H1 (cell line): ENCODE measurements around the gene PPAN. TPM values are rescaled to one million over a fixed set of nuclear protein-coding genes. Genes with fewer than 3 reads are reported as not detected.

ENCODE experiments used
- CTCF ChIA-PET: fragments of 300-600 bp; sonication (Branson Sonifier 250); formaldehyde crosslinking; loops from one replicate; lab custom pipeline; 2021; ENCODE audit not compliant: partially characterized antibody; lab: Charles Lee
- POLR2A ChIA-PET: fragments of 300-600 bp; sonication (Branson Sonifier 250); formaldehyde crosslinking; loops from one replicate; lab custom pipeline; 2021; ENCODE audit warnings: inconsistent platforms; ENCODE audit not compliant: partially characterized antibody; lab: Charles Lee
- DNase-seq, 2 experiments: peaks; one replicate each; pipeline versions ENCODE4 v3.0.0 to v3.0.0-alpha.2; 2010 to 2022; ENCODE audit warnings: low spot score in 2 of 2, low read depth in 1 of 2, mixed read lengths in 1 of 2
- FAIRE-seq: peaks from 2 replicates; lab custom pipeline; 2011; peaks lifted over from hg19 to GRCh38; lab: Jason Lieb, UNC
- H2AFZ ChIP-seq: 2 replicates; pipeline ENCODE4 v1.8.1; 2012; ENCODE audit warnings: low read length, inconsistent platforms
- H2AK5ac ChIP-seq: 2 replicates; pipeline ENCODE4 v1.6.1; 2013; ENCODE audit warnings: low read depth, low read length
- H2BK120ac ChIP-seq: replicated peaks from 2 replicates; pipeline ENCODE3; 2013; ENCODE audit warnings: low read depth, low read length, inconsistent platforms
- H2BK12ac ChIP-seq: 2 replicates; pipeline ENCODE4 v1.6.1; 2013; ENCODE audit warnings: low read depth, low read length
- H2BK15ac ChIP-seq: 2 replicates; pipeline ENCODE4 v1.6.1; 2013; ENCODE audit warnings: low read length
- H2BK20ac ChIP-seq: 2 replicates; pipeline ENCODE4 v1.6.1; 2013; ENCODE audit warnings: low read length
- H2BK5ac ChIP-seq: 2 replicates; pipeline ENCODE4 v1.6.1; 2013; ENCODE audit warnings: low read depth, low read length
- H3K14ac ChIP-seq: 2 replicates; pipeline ENCODE4 v1.6.1; 2013; ENCODE audit warnings: inconsistent platforms; ENCODE audit not compliant: insufficient read length
- H3K18ac ChIP-seq: 2 replicates; pipeline ENCODE4 v1.6.1; 2013; ENCODE audit warnings: low read length; ENCODE audit errors: extremely low read depth
- H3K23ac ChIP-seq: 2 replicates; pipeline ENCODE4 v1.6.1; 2013; ENCODE audit warnings: inconsistent platforms; ENCODE audit not compliant: insufficient read length
- H3K23me2 ChIP-seq: 2 replicates; pipeline ENCODE4 v1.6.1; 2013; ENCODE audit warnings: low read depth, low read length
- H3K27ac ChIP-seq: 2 replicates; pipeline ENCODE4 v1.6.1; 2011; ENCODE audit warnings: low read depth, low read length, inconsistent platforms
- H3K27me3 ChIP-seq, 4 experiments: replicated peaks in 1 of 4; 1 replicate in 1 of 4; 2 replicates in 3 of 4; pipeline versions ENCODE4 v1.6.1 to v1.8.1; 2011 to 2013; ENCODE audit warnings: low read length in 3 of 4, mild to moderate bottlenecking in 3 of 4, inconsistent platforms in 2 of 4, mixed read lengths in 2 of 4, moderate library complexity in 1 of 4; ENCODE audit not compliant: control insufficient read depth in 3 of 4, insufficient read depth in 3 of 4; ENCODE audit errors: extremely low read depth in 1 of 4
- H3K36me3 ChIP-seq, 4 experiments: 2 replicates each; pipeline versions ENCODE4 v1.6.1 to v1.8.1; 2011 to 2013; ENCODE audit warnings: mild to moderate bottlenecking in 4 of 4, low read length in 3 of 4, moderate library complexity in 2 of 4, control low read depth in 1 of 4, inconsistent platforms in 1 of 4; ENCODE audit not compliant: insufficient read depth in 4 of 4, control insufficient read depth in 2 of 4
- H3K4ac ChIP-seq: replicated peaks from 2 replicates; pipeline ENCODE3; 2013; ENCODE audit warnings: low read length, low read depth, mixed read lengths, inconsistent platforms; ENCODE audit not compliant: insufficient read length
- H3K4me1 ChIP-seq, 4 experiments: replicated peaks in 1 of 4; 1 replicate in 1 of 4; 2 replicates in 3 of 4; pipeline versions ENCODE4 v1.6.1 to v1.8.1; 2011 to 2013; ENCODE audit warnings: low read length in 3 of 4, inconsistent platforms in 2 of 4, mixed read lengths in 1 of 4; ENCODE audit not compliant: insufficient read depth in 4 of 4, control insufficient read depth in 3 of 4
- H3K4me2 ChIP-seq, 2 experiments: 2 replicates each; pipeline versions ENCODE4 v1.6.1 to v1.8.1; 2011 to 2013; ENCODE audit warnings: low read depth in 2 of 2, low read length in 2 of 2, control low read depth in 1 of 2, inconsistent platforms in 1 of 2, mild to moderate bottlenecking in 1 of 2; ENCODE audit not compliant: insufficient read depth in 1 of 2
- H3K4me3 ChIP-seq, 4 experiments: fragments of 200-600, 300-600 bp in 1 of 4; sonication (generic), shearing (Covaris generic), sonication (Bioruptor Twin) in 1 of 4; 2 replicates each; pipeline versions ENCODE4 v1.5.1 to v1.8.1; 2011 to 2016; ENCODE audit warnings: low read length in 4 of 4, low read depth in 3 of 4, control low read depth in 2 of 4, inconsistent platforms in 2 of 4, mild to moderate bottlenecking in 2 of 4, mixed read lengths in 1 of 4, moderate library complexity in 1 of 4; ENCODE audit not compliant: insufficient read depth in 2 of 4; ENCODE audit errors: extremely low read depth in 1 of 4
- H3K56ac ChIP-seq: replicated peaks from 2 replicates; pipeline ENCODE3; 2013; ENCODE audit warnings: low read depth, mild to moderate bottlenecking, mixed read lengths, low read length, inconsistent platforms; ENCODE audit not compliant: insufficient read length
- H3K79me1 ChIP-seq: 2 replicates; pipeline ENCODE4 v1.6.1; 2013; ENCODE audit warnings: low read depth, low read length, control low read depth
- H3K79me2 ChIP-seq, 2 experiments: 2 replicates each; pipeline versions ENCODE4 v1.6.1 to v1.8.1; 2012 to 2013; ENCODE audit warnings: low read length in 2 of 2, mild to moderate bottlenecking in 2 of 2, inconsistent platforms in 1 of 2; ENCODE audit not compliant: insufficient read depth in 2 of 2, control insufficient read depth in 1 of 2
- H3K9ac ChIP-seq, 4 experiments: replicated peaks in 1 of 4; 1 replicate in 1 of 4; 2 replicates in 3 of 4; pipeline versions ENCODE4 v1.6.1 to v1.8.1; 2011 to 2013; ENCODE audit warnings: low read depth in 3 of 4, low read length in 3 of 4, control low read depth in 2 of 4, mild to moderate bottlenecking in 2 of 4, moderate library complexity in 2 of 4, inconsistent platforms in 1 of 4; ENCODE audit errors: extremely low read depth in 1 of 4
- H3K9me3 ChIP-seq, 2 experiments: 2 replicates each; pipeline versions ENCODE4 v1.6.1 to v1.8.1; 2012 to 2013; ENCODE audit warnings: mild to moderate bottlenecking in 2 of 2, moderate library complexity in 2 of 2, control low read depth in 1 of 2, inconsistent platforms in 1 of 2, low read depth in 1 of 2, low read length in 1 of 2, mixed read lengths in 1 of 2; ENCODE audit not compliant: insufficient read depth in 2 of 2
- H4K20me1 ChIP-seq, 2 experiments: replicated peaks in 1 of 2; 2 replicates each; pipeline versions ENCODE3 to v1.8.1; 2011 to 2013; ENCODE audit warnings: inconsistent platforms in 2 of 2, low read length in 2 of 2, mild to moderate bottlenecking in 1 of 2; ENCODE audit not compliant: insufficient read depth in 2 of 2, control insufficient read depth in 1 of 2
- H4K5ac ChIP-seq: 2 replicates; pipeline ENCODE4 v1.6.1; 2013; ENCODE audit warnings: low read length, low read depth, mixed read lengths, inconsistent platforms; ENCODE audit not compliant: insufficient read length
- H4K8ac ChIP-seq: 2 replicates; pipeline ENCODE4 v1.8.0; 2013; ENCODE audit warnings: mild to moderate bottlenecking, moderate library complexity, low read length, inconsistent platforms; ENCODE audit not compliant: insufficient read depth; ENCODE audit errors: extremely low read depth
- H4K91ac ChIP-seq: replicated peaks from 2 replicates; pipeline ENCODE3; 2013; ENCODE audit warnings: low read length, mixed read lengths, inconsistent platforms; ENCODE audit not compliant: insufficient read length
- CTBP2 ChIP-seq: IDR thresholded peaks from 2 replicates; pipeline ENCODE4 v1.7.0; 2011; ENCODE audit warnings: borderline replicate concordance, mild to moderate bottlenecking, moderate library complexity, mixed read lengths, low read length; ENCODE audit not compliant: insufficient read depth, insufficient read length
- EGR1 ChIP-seq: IDR thresholded peaks from 2 replicates; pipeline ENCODE4 v1.6.1; 2011; ENCODE audit warnings: low read depth, low read length, borderline replicate concordance
- FOSL1 ChIP-seq: IDR thresholded peaks from 2 replicates; pipeline ENCODE4 v1.6.1; 2011; ENCODE audit warnings: mild to moderate bottlenecking, low read depth, low read length, moderate library complexity; ENCODE audit not compliant: insufficient read depth
- GABPA ChIP-seq: IDR thresholded peaks from 2 replicates; pipeline ENCODE4 v1.6.1; 2011; ENCODE audit warnings: mild to moderate bottlenecking, low read length, moderate library complexity, borderline replicate concordance; ENCODE audit not compliant: insufficient read depth
- JUN ChIP-seq: IDR thresholded peaks from 2 replicates; pipeline ENCODE4 v1.6.1; 2011; ENCODE audit warnings: low read depth, mild to moderate bottlenecking, improper control_type of control experiment, low read length
- POLR2AphosphoS5 ChIP-seq: IDR thresholded peaks from 2 replicates; pipeline ENCODE4 v1.6.1; 2011; ENCODE audit warnings: low read depth, low read length
- POU5F1 ChIP-seq: IDR thresholded peaks from 2 replicates; pipeline ENCODE4 v1.6.1; 2011; ENCODE audit warnings: low read depth, mild to moderate bottlenecking, low read length, moderate library complexity
- SIN3A ChIP-seq, 2 experiments: IDR thresholded peaks in 1 of 2; conservative IDR thresholded peaks in 1 of 2; 2 replicates each; pipeline ENCODE4 v1.6.1; 2011 to 2012; ENCODE audit warnings: low read length in 2 of 2, improper control_type of control experiment in 1 of 2, low read depth in 1 of 2, mild to moderate bottlenecking in 1 of 2
- SUZ12 ChIP-seq: fragments of 200-600 bp; sonication (generic); IDR thresholded peaks from 2 replicates; pipeline ENCODE4 v1.6.1; 2012; ENCODE audit warnings: mild to moderate bottlenecking, inconsistent platforms, low read length, moderate library complexity, mixed read lengths
- TEAD4 ChIP-seq: IDR thresholded peaks from 2 replicates; pipeline ENCODE4 v1.6.1; 2012; ENCODE audit warnings: low read depth, low read length, inconsistent platforms, mixed read lengths
- WGBS, 2 experiments: shearing (Covaris generic) in 1 of 2; methylation state at CpG; one replicate each; pipeline versions ENCODE4 v1.1.6 to v1.1.7; 2013 to 2015; ENCODE audit warnings: low lambda C conversion rate in 2 of 2, mixed read lengths in 2 of 2, inconsistent platforms in 1 of 2, low coverage in 1 of 2, missing lambda C conversion rate in 1 of 2; ENCODE audit not compliant: insufficient replicate concordance in 2 of 2, insufficient coverage in 1 of 2, insufficient read length in 1 of 2; ENCODE audit errors: extremely low coverage in 1 of 2, missing lambda C conversion rate in 1 of 2; 5-methylcytosine and 5-hydroxymethylcytosine counted together
- polyA plus RNA-seq, 7 experiments: library from polyadenylated mRNA; depleted of rRNA in 3 of 7; stranded (reverse) in 5 of 7; unstranded in 2 of 7; fragments of >200 nt in 5 of 7; fragments of 200-250 nt in 2 of 7; gene quantifications; 1 replicate in 5 of 7; 2 replicates in 1 of 7; 4 replicates in 1 of 7; pipeline versions ENCODE4 v1.2.1 to v1.2.3, GENCODE V29; 2011 to 2013; ENCODE audit warnings: missing spikeins in 2 of 7, mixed read lengths in 2 of 7
- total RNA-seq: library from RNA; stranded (reverse); fragmentation: NEBNext Ultra II Directional; extraction: Animal tissue kit (Norgen Biotek cat#: 25700); gene quantifications from 2 replicates; pipeline ENCODE4 v1.2.1, GENCODE V29; 2021
- TF ChIP-seq, protein P1 (sequence below): IDR thresholded peaks from 2 replicates; pipeline ENCODE4 v1.6.1; 2012; ENCODE audit warnings: inconsistent platforms
- TF ChIP-seq, protein P2 (sequence below): IDR thresholded peaks from 2 replicates; pipeline ENCODE4 v1.6.1; 2011; ENCODE audit warnings: low read length, improper control_type of control experiment

Gene PPAN
- total and polyA plus RNA-seq, 2 of the 8 experiments (the other 6 are each of a cell fraction or from before 2014, with no cell fraction given): 48.8 to 74.4 TPM

DNA sequence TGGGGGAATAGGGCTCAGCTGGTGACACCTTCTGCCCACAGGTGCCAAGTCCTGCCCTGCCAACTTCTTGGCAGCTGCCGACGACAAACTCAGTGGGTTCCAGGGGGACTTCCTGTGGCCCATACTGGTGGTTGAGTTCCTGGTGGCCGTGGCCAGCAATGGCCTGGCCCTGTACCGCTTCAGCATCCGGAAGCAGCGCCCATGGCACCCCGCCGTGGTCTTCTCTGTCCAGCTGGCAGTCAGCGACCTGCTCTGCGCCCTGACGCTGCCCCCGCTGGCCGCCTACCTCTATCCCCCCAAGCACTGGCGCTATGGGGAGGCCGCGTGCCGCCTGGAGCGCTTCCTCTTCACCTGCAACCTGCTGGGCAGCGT, 7.4 kb downstream of the PPAN start:
- Histone ChIP-seq H3K4me3 (no peak overlapping the region), H3K79me1 (no peaks in the 10 kb centered on the region), H2AK5ac (no peak overlapping the region), H4K5ac (no peak overlapping the region), H2BK20ac (no peak overlapping the region), H3K9me3 (no peaks in the 10 kb centered on the region), H3K79me2 (peaks cover 0 to 2% of the 10 kb centered on the region in 2 experiments; a peak in 2 of 4 replicates), H2BK120ac (no peak overlapping the region), H2BK15ac (no peak overlapping the region), H3K23ac (no peak overlapping the region), H3K9ac (no peak overlapping the region), H2BK5ac (no peak overlapping the region), H3K18ac (no peak overlapping the region), H3K56ac (no peak overlapping the region), H2BK12ac (no peak overlapping the region), H4K91ac (no peak overlapping the region), H3K4me2 (no peak overlapping the region), H3K27me3 (no peaks in the 10 kb centered on the region), H4K8ac (no peak overlapping the region), H3K23me2 (no peaks in the 10 kb centered on the region), H3K36me3 (peaks cover 41 to 67% (median 53%) of the 10 kb centered on the region in 4 experiments), H3K4ac (peak overlapping the region; percentile 14), H2AFZ (no peak overlapping the region), H3K27ac (no peak overlapping the region), H3K14ac (no peak overlapping the region), H4K20me1 (peaks cover 14 to 35% of the 10 kb centered on the region in 2 experiments), H3K4me1 (peaks cover 0 to 2% (median 0%) of the 10 kb centered on the region in 4 experiments; a peak in 1 of 7 replicates)
- ChIA-PET CTCF (interaction anchor here (0.6 to 5.0 kb wide), 16 partner anchors 8 to 197 kb away, joined by 3 to 42 read pairs (median 3); partner anchors contain the start of gene ANGPTL6), POLR2A (interaction anchor here (0.7 to 29.1 kb wide), 21 partner anchors 4 to 267 kb away, joined by 3 to 412 read pairs (median 3); partner anchors contain the start of genes ANGPTL6, DNMT1, EIF3G and P2RY11)
- FAIRE-seq (no peak), DNase-seq (peak in 1 of 2 experiments; percentile 69)
- WGBS, 2 experiments: 91% methylated on average over 19 of the region's 19 CpGs; no CpG with 5 or more reads in 1 of the 2 experiments
- no peak for TF ChIP-seq SIN3A (conservative IDR thresholded peaks at IDR 0.05 in 1 of 2, IDR thresholded peaks at IDR 0.05 in 1 of 2; ENCODE audit: low read depth in 1 of 2, low read length in 2 of 2)
- no peak for TF ChIP-seq SUZ12
- 0 out of 2 replicates have a peak, but pooled peaks have one; percentile 8 for TF ChIP-seq FOSL1
- TF ChIP-seq GABPA: no peak
- peak; percentile 77; the same call in 1 of the 2 replicates for TF ChIP-seq POLR2AphosphoS5
- TF ChIP-seq, protein P1, sequence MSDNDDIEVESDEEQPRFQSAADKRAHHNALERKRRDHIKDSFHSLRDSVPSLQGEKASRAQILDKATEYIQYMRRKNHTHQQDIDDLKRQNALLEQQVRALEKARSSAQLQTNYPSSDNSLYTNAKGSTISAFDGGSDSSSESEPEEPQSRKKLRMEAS: peak; percentile 17; the same call in 1 of the 2 replicates
- TF ChIP-seq POU5F1: no peak
- TF ChIP-seq, protein P2, sequence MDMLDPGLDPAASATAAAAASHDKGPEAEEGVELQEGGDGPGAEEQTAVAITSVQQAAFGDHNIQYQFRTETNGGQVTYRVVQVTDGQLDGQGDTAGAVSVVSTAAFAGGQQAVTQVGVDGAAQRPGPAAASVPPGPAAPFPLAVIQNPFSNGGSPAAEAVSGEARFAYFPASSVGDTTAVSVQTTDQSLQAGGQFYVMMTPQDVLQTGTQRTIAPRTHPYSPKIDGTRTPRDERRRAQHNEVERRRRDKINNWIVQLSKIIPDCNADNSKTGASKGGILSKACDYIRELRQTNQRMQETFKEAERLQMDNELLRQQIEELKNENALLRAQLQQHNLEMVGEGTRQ: no peak
- TF ChIP-seq JUN: no peak
- no peak for TF ChIP-seq CTBP2
- TF ChIP-seq TEAD4: no peak
- TF ChIP-seq EGR1: peak; percentile 38; the same call in 1 of the 2 replicates
